Right atrium auricular region (tissue), 2 donors: ENCODE measurements around the gene NFKBIA. TPM values are rescaled to one million over a fixed set of nuclear protein-coding genes. Genes with fewer than 3 reads are reported as not detected.

Experiments used
- DNase-seq: peaks from one replicate; pipeline ENCODE4 v3.0.0-alpha.2; 2019; ENCODE audit warnings: low spot score
- H3K27ac ChIP-seq, 2 donors: fragments of 200-600 bp; sonication (generic); 1 replicate in 1 of 2; 2 replicates in 1 of 2; pipeline ENCODE4 v1.5.1; 2016 to 2019
- H3K27me3 ChIP-seq, 2 donors: fragments of 200-600 bp; sonication (generic); one replicate each; pipeline versions ENCODE4 v1.5.1 to v1.6.0; 2017 to 2019
- H3K36me3 ChIP-seq: fragments of 200-600 bp; sonication (generic); one replicate; pipeline ENCODE4 v1.5.1; 2016
- H3K4me1 ChIP-seq, 2 donors: fragments of 200-600 bp; sonication (generic); one replicate each; pipeline versions ENCODE4 v1.5.1 to v1.6.0; 2017 to 2019
- H3K4me3 ChIP-seq, 2 donors: fragments of 200-600 bp; sonication (generic); 1 replicate in 1 of 2; 2 replicates in 1 of 2; pipeline ENCODE4 v1.5.1; 2017 to 2019; ENCODE audit warnings: mild to moderate bottlenecking in 1 of 2, moderate library complexity in 1 of 2
- H3K9me3 ChIP-seq, 2 donors: fragments of 200-600 bp; sonication (generic); one replicate each; pipeline ENCODE4 v1.5.1; 2019
- CTCF ChIP-seq, 2 donors: fragments of 200-600 bp; sonication (generic); IDR thresholded peaks; one replicate each; pipeline ENCODE4 v1.5.1; 2019; ENCODE audit warnings: antibody characterized with exemption in 2 of 2
- total RNA-seq, 2 donors: library from RNA; depleted of rRNA; stranded (reverse); fragments of >200 nt; gene quantifications; one replicate each; pipeline ENCODE4 v1.1.0, GENCODE V29; 2016

The NFKBIA gene
- total RNA-seq, 2 donors from 2014 or later: 237 to 302 TPM

GRCh38 chr14:35370969-35371368, 33.6 kb downstream of the NFKBIA start:
- no peak for TF ChIP-seq CTCF (IDR thresholded peaks at IDR 0.05)
- Histone ChIP-seq H3K4me1 (peaks cover 0 to 30% of the 10 kb centered on the region in 2 donors), H3K27ac (no peak overlapping the region), H3K9me3 (peaks cover 0 to 6% of the 10 kb centered on the region in 2 donors), H3K36me3 (no peaks in the 10 kb centered on the region), H3K4me3 (no peak overlapping the region), H3K27me3 (no peaks in the 10 kb centered on the region)
- DNase-seq: no peak

GRCh38 chr14:35369701-35370191, 34.8 kb downstream of the NFKBIA start:
- no peak for TF ChIP-seq CTCF (IDR thresholded peaks at IDR 0.05)
- no peak for DNase-seq
- H3K27me3 ChIP-seq: no peaks in the 10 kb centered on the region
- H3K4me1 ChIP-seq: peaks cover 0 to 41% of the 10 kb centered on the region in 2 donors
- H3K27ac ChIP-seq: no peak overlapping the region
- no peaks in the 10 kb centered on the region for H3K36me3 ChIP-seq
- peaks cover 0 to 6% of the 10 kb centered on the region in 2 donors for H3K9me3 ChIP-seq
- no peak overlapping the region for H3K4me3 ChIP-seq

GRCh38 chr14:35368583-35369392, 35.8 kb downstream of the NFKBIA start:
- Histone ChIP-seq H3K36me3 (no peaks in the 10 kb centered on the region), H3K27me3 (no peaks in the 10 kb centered on the region), H3K4me1 (peaks cover 0 to 41% of the 10 kb centered on the region in 2 donors), H3K9me3 (peaks cover 0 to 6% of the 10 kb centered on the region in 2 donors), H3K27ac (no peak overlapping the region), H3K4me3 (peak overlapping the region in 1 of 2 donors; percentile 12)
- DNase-seq: no peak
- no peak for TF ChIP-seq CTCF (IDR thresholded peaks at IDR 0.05)

- no peaks in the 10 kb centered on the region for H3K27me3 ChIP-seq
- no peak for TF ChIP-seq CTCF (IDR thresholded peaks at IDR 0.05)
- no peaks in the 10 kb centered on the region for H3K36me3 ChIP-seq
- DNase-seq: no peak
- no peak overlapping the region for H3K27ac ChIP-seq
- peaks cover 0 to 6% of the 10 kb centered on the region in 2 donors for H3K9me3 ChIP-seq
- no peak overlapping the region for H3K4me3 ChIP-seq
- peaks cover 0 to 41% of the 10 kb centered on the region in 2 donors for H3K4me1 ChIP-seq
These were observed 36.4 kb downstream of the NFKBIA start for GRCh38 chr14:35368139-35368460.

- Histone ChIP-seq H3K9me3 (peaks cover 0 to 6% of the 10 kb centered on the region in 2 donors), H3K4me1 (peaks cover 0 to 41% of the 10 kb centered on the region in 2 donors), H3K27me3 (no peaks in the 10 kb centered on the region), H3K27ac (no peak overlapping the region), H3K4me3 (no peak overlapping the region), H3K36me3 (no peaks in the 10 kb centered on the region)
- no peak for TF ChIP-seq CTCF (IDR thresholded peaks at IDR 0.05)
- no peak for DNase-seq
These were observed 37.5 kb downstream of the NFKBIA start for GRCh38 chr14:35367056-35367372.
